Motor neuron (in vitro differentiated cells): ENCODE measurements around the gene UNC13D. TPM values are rescaled to one million over a fixed set of nuclear protein-coding genes. Genes with fewer than 3 reads are reported as not detected.
"Not testable (repeated sequence)": the region's sequence is repeated elsewhere in the genome, so short reads cannot be mapped to it uniquely, and the experiment has no call there.

Experiments used
- ATAC-seq, 8 experiments: fragments of 200-7000 bp; cut with Tn5 transposase; replicated peaks in 6 of 8; 2 replicates each; pipeline ENCODE4 v1.8.0; 2021; ENCODE audit warnings: mild to moderate bottlenecking in 8 of 8, moderate library complexity in 8 of 8
- H3K27ac ChIP-seq, 2 donors: fragments of 250-450 bp; sonication (Bioruptor Pico); 2 replicates each; pipeline ENCODE4 v1.9.0; 2021; ENCODE audit warnings: antibody characterized with exemption in 2 of 2, mild to moderate bottlenecking in 2 of 2, moderate library complexity in 1 of 2
- H3K4me1 ChIP-seq, 2 donors: fragments of 250-450 bp; sonication (Bioruptor Pico); replicated peaks in 1 of 2; 2 replicates each; pipeline ENCODE4 v1.6.1; 2021; ENCODE audit warnings: antibody characterized with exemption in 2 of 2, mild to moderate bottlenecking in 2 of 2, moderate library complexity in 1 of 2
- H3K4me3 ChIP-seq, 5 donors: fragments of 250-450 bp; sonication (Bioruptor Pico); 2 replicates each; pipeline ENCODE4 v1.9.0; 2021; ENCODE audit warnings: antibody characterized with exemption in 5 of 5, mild to moderate bottlenecking in 5 of 5, moderate library complexity in 4 of 5
- WGBS, 10 experiments: fragments of 450-650 bp; shearing (Covaris generic); methylation state at CpG; one replicate each; pipeline ENCODE4 v1.0.0; 2022; 5-methylcytosine and 5-hydroxymethylcytosine counted together
- in situ Hi-C, 9 experiments: fragments of 400-800 bp; cut with MboI; loops; one replicate each; pipeline ENCODE4 v1.15.0; 2021; ENCODE audit warnings: low sequenced_read_pairs in 9 of 9, low pct_unique_long_range_greater_than_20kb in 2 of 9; ENCODE audit not compliant: unreplicated experiment in 9 of 9
- total RNA-seq, 8 experiments: library from RNA; unstranded; fragments of 300-600 nt; gene quantifications; 2 replicates each; pipeline versions ENCODE4 v1.2.3 to v1.2.4, GENCODE V29; 2022

The UNC13D gene
- total RNA-seq, 8 experiments from 2014 or later: 0.87 to 9.1 (median 2.7) TPM

DNA sequence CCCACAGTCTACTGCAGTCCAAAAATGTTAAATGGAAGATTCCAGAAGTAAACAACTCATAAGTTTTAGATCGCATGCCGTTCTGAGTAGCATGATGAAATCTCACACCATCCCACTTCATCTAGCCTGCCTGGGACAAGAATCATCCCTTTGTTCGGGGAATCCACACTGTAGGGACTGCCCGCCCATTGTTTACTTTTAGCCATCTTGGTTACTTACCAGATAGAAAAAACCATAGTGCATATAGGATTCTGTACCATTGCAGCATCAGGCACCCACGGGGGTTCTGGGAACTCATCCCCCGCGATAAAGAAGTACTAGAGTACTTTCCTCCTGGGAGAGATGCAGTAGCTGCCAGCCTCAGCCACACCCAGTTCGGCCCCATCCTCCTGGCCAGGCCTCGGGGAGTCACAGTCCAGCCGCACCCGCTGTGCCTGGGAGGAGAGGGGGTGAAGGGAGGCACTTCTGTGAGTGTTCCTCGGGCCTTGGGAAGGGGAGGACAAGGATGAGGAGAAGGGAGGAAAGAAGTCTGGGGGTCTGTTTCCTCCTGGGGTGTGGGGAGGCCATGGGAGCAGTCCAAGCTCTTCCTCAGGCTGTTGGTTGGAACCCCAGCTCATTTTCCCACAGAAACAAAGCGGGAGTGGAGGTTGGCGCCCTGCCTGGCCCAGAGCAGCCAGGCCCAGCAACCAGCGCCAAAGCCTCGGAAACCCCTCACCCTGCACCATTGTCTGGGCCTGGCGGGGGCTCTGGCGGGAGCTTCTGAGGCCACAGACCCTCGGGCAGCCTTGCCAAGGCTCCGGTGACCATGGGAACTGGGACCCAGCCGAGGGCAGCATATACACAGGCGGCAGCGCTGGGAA lies 25.3 kb upstream of the UNC13D start:
- Histone ChIP-seq H3K4me3 (no peak overlapping the region), H3K4me1 (peaks cover 8 to 20% of the 10 kb centered on the region in 2 donors), H3K27ac (no peak overlapping the region)
- WGBS, 10 experiments: 0 to 92% (median 66%) methylated on average over 2 to 7 of the region's 23 CpGs; no CpG with 5 or more reads in 3 of the 10 experiments
- in situ Hi-C loops: no loop called here
- peak; percentile 5 to 84 (median 30) for ATAC-seq

DNA sequence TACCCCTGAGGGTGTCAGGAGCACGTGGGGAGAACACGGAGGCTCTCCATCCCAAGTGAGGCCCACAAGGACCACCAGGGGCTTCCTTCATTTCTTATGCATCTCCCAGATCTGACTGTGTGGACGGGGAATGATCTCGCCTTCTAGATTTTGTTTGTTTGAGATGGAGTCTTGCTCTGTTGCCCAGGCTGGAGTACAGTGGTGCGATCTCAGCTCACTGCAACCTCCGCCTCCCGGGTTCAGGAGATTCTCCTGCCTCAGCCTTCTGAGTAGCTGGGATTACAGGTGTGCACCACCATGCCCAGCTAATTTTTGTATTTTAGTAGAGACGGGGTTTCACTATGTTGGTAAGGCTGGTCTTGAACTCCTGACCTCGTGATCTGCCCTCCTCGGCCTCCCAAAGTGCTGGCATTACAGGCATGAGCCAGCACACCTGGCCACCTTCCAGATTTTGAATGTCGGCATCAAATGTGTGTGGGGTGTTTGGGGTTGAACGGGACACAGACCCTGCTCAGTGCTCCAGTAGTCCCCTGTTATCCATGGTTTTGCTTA lies 24.6 kb upstream of the UNC13D start:
- WGBS, 10 experiments: 13 to 100% methylated on average over 1 to 3 of the region's 12 CpGs; no CpG with 5 or more reads in 8 of the 10 experiments
- H3K27ac ChIP-seq, in situ Hi-C loops, H3K4me3 ChIP-seq, ATAC-seq: not testable (repeated sequence)
- peaks cover 8 to 20% of the 10 kb centered on the region in 2 donors for H3K4me1 ChIP-seq

DNA sequence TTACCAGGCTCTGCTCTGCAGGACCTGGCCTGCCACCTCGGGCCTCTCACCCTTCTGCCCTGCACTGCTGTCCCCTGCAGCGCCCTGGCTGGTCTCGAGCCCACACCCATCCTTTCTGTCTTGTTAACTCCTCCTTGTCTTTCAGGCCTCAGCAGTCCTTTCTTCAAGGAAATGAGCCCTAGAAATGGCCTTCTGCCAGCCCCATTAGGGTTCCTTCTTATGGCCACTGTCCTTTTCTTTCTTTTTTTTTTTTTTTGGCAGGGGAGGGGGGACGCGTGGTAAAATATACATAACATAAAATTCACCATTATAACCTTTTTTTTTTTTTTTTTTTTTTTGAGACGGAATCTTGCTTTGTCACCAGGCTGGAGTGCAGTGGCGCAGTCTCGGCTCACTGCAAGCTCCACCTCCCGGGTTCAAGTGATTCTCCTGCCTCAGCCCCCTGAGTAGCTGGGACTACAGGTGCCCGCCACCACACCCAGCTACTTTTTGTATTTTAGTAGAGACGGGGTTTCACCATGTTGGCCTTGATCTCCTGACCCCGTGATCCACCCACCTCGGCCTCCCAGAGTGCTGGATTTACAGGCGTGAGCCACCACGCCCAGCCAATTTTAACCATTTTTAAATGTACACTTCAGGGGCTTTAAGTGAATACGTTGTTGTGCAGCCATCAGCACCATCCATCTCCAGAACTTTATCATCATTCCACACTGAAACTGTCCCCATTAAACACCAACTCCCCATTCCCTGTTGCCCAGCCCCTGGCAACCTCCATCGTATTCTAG lies 21.4 kb upstream of the UNC13D start:
- ATAC-seq, H3K27ac ChIP-seq, H3K4me3 ChIP-seq, in situ Hi-C loops: not testable (repeated sequence)
- H3K4me1 ChIP-seq: peaks cover 8 to 13% of the 10 kb centered on the region in 2 donors
- WGBS, 10 experiments: 46 to 100% (median 65%) methylated on average over 3 to 11 of the region's 17 CpGs

DNA sequence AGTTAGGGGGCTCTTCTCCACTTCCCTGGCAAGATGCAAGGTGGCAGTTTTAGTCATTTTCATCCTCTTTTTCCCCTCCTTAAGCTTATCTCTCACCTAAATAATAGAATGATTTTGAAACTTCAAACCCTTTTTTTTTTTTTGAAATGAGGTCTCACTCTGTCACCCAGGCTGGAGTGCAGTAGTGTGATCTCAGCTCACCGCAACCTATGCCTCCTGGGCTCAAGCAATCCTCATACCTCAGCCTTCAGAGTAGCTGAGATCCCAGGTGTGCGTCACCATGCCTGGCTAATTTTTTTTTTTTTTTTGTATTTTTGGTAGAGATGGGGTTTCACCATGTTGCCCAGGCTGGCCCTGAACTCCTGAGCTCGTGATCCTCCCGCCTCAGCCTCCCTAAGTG lies 20.7 kb upstream of the UNC13D start:
- H3K27ac ChIP-seq, H3K4me3 ChIP-seq, ATAC-seq, in situ Hi-C loops: not testable (repeated sequence)
- H3K4me1 ChIP-seq: peaks cover 8 to 13% of the 10 kb centered on the region in 2 donors
- 63 to 100% (median 84%) methylated on average over 1 to 4 of the region's 4 CpGs; no CpG with 5 or more reads in 2 of the 10 experiments for WGBS, 10 experiments

DNA sequence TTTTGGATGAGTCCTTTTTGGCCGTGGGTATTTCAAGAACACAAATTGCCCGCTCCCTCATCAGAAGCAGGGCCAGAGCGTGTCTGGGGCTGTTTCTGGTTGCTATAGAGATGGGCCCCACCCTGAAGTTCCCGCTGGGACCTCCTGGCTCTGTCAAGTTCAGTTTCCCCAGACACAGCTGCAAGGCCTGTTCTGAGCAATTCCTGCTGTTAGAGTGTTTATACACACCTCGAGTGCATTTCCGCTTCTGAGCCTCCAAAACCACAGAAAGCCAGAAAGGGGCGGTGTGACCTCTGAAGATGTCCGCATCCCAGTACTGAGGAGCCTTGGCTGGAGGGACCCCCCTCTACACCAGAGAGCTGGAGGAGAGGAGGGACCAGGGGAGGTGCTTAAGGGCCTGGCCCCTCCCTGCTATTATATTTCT lies 20.3 kb upstream of the UNC13D start:
- 0 to 43% (median 33%) methylated on average over 1 to 7 of the region's 8 CpGs; no CpG with 5 or more reads in 4 of the 10 experiments for WGBS, 10 experiments
- ATAC-seq: peak; percentile 38 to 90 (median 56)
- H3K4me3 ChIP-seq: no peak overlapping the region
- no peak overlapping the region for H3K27ac ChIP-seq
- H3K4me1 ChIP-seq: peaks cover 5 to 11% of the 10 kb centered on the region in 2 donors
- in situ Hi-C loops: no loop called here

DNA sequence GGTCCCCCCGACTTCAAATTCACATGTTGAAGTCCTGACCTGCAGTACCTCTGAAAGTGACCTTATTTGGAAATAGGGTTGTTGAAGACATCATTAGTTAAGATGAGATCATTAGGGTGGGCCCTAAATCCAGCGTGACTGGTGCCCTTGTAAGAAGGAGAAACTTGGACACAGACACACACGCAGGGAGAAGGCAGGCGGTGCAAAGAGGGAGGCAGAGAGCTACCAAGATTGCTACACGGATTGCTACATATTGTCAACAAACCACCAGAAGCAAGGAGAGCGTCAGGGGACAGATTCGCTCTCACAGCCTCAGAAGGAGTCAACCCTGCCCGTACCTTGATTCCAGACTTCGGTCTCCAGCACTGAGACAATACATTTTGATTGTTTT lies 17.7 kb upstream of the UNC13D start:
- 20 to 82% (median 78%) methylated on average over 1 to 6 of the region's 9 CpGs; no CpG with 5 or more reads in 1 of the 10 experiments for WGBS, 10 experiments
- H3K27ac ChIP-seq: no peak overlapping the region
- peaks cover under 1 to 8% of the 10 kb centered on the region in 2 donors for H3K4me1 ChIP-seq
- ATAC-seq: peak in 2 of 8 experiments; percentile 30 to 50
- in situ Hi-C loops: no loop called here
- H3K4me3 ChIP-seq: no peak overlapping the region

DNA sequence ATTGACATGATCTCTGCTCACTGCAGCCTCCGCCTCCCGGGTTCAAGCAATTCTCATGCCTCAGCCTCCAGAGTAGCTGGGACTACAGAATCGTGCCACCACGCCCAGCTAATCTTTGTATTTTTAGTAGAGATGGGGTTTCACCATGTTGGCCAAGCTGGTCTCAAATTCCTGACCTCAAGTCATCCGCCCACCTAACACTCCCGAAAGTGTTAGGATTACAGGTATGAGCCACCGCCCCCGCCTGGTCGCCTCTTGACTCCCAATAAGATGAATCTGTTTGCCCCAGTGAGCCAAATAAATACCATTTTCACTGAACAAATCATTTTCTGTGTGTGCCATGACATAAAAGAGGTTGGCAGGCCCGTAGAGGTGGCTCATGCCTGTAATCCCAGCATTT lies 15.2 kb upstream of the UNC13D start:
- H3K4me3 ChIP-seq, in situ Hi-C loops, H3K27ac ChIP-seq, ATAC-seq, H3K4me1 ChIP-seq: not testable (repeated sequence)
- 50 to 100% (median 84%) methylated on average over 1 to 10 of the region's 10 CpGs for WGBS, 10 experiments

DNA sequence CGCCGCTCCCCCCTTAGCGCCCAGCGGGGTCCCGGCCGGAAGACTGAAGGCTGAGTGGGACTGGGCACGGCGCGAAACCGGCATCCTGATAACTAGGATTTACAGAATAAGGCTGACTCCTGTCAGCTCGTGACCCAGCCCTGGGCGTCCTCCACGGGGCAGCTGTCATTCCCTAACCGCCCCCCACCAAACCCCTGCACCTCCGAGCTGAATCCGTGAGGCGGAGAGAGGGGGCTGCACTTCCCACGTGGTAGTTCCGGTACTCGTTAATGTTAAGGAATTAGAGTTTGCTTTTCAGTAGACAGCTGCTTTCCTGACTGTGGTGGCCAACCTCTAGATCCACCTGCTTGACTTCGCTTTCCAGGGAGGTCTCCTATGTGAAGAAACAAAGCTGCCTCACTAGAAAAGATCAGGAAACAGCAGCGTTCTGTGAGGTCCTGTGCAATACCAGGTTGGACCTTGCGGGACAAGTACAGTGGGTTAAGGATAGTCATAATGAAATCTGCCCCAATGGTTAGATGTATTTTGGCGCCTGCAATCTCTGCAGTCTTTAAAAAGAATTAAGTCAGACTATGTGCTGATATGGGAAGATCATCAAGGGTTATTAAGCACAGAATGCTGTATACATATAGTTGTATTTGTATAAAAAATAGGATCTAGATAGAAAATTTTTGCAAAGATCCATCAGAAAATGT lies 12.0 kb upstream of the UNC13D start:
- Histone ChIP-seq H3K4me1 (peaks cover 9 to 12% of the 10 kb centered on the region in 2 donors), H3K4me3 (peak overlapping the region; percentile 48 to 69 (median 56)), H3K27ac (peak overlapping the region; percentile 69 to 78)
- ATAC-seq: no peak
- in situ Hi-C loops: no loop called here
- WGBS, 10 experiments: 0 to 33% (median 10%) methylated on average over 2 to 6 of the region's 24 CpGs; no CpG with 5 or more reads in 3 of the 10 experiments

DNA sequence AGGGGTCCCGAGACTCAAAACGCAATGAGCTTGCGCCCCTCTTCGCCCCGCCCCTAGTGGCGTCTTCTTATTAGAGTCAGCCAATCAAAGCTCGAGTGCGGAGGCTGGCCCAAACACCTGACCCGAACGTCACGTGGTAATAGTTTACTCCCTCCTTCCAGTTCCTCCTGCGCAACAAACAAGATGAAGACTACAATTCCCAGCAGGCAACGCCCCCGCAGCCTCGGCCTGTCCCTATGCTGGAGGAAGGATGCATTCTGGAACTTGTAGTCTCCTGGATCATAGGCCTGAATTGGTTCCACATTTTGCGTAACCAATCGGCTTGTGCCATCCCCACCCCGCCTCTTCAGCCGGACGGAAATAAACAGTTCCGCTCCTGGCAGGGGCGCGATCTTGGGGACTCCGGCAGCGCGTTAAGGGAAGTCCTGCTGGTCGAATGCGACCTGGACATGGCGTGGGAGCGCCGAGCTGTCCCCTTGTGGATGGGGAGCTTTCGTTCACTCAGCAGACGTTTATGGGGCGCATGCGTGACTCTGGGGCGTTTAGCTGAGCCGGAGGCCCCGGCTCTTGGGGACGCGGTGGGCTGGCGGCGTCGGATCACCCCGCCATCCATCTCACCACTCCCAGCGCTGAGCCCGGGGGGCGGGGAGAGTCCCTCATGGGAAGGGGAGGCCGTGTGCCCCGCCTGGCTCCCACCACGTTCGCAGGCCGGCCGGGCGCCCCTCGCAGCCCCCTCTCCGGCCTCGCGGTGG lies 11.3 kb upstream of the UNC13D start, which contains the start of gene WBP2:
WBP2 (minus strand) TSS at position 26 of the 752 bp plus-strand sequence. CDS start 38 bp downstream, outside the sequence.
- in situ Hi-C loops: no loop called here
- peak within 1 kb of the TSS; percentile 50 to 71 (median 56) for H3K4me3 ChIP-seq
- peak; percentile 87 to 92 (median 90) for ATAC-seq
- H3K4me1 ChIP-seq: peaks cover 9 to 12% of the 10 kb centered on the region in 2 donors
- WGBS, 10 experiments: 0 to 3% (median 0%) methylated on average over 1 to 12 of the region's 58 CpGs; no CpG with 5 or more reads in 5 of the 10 experiments
- peak within 1 kb of the TSS; percentile 69 to 78 for H3K27ac ChIP-seq

DNA sequence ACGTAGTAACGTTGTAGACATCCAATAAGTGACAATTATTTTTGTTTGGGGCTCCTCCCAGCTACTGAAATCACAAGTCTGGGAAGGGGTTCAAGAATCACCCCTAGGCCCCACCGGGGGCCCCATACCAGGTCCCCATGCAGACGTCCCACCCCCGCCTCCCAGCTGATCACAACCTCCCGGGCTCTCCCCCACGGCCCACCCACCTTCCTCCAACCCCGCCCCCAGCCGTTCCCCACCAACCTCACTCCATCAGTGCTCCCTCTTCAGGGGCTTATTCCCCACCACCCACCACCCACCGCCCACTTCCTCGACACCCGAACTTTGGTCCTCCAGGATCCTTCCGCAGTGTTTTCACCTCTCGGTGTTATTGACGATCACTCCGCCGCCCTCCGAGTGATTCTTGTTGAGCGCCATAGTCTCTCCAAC lies 10.7 kb upstream of the UNC13D start:
- in situ Hi-C loops: no loop called here
- WGBS, 10 experiments: 0% methylated on average over 1 to 2 of the region's 19 CpGs; no CpG with 5 or more reads in 7 of the 10 experiments
- Histone ChIP-seq H3K4me3 (peak overlapping the region; percentile 49 to 71 (median 56)), H3K27ac (peak overlapping the region in 1 of 2 donors; percentile 6), H3K4me1 (peaks cover 9 to 12% of the 10 kb centered on the region in 2 donors)
- peak in 7 of 8 experiments; percentile 1 to 8 (median 4) for ATAC-seq

DNA sequence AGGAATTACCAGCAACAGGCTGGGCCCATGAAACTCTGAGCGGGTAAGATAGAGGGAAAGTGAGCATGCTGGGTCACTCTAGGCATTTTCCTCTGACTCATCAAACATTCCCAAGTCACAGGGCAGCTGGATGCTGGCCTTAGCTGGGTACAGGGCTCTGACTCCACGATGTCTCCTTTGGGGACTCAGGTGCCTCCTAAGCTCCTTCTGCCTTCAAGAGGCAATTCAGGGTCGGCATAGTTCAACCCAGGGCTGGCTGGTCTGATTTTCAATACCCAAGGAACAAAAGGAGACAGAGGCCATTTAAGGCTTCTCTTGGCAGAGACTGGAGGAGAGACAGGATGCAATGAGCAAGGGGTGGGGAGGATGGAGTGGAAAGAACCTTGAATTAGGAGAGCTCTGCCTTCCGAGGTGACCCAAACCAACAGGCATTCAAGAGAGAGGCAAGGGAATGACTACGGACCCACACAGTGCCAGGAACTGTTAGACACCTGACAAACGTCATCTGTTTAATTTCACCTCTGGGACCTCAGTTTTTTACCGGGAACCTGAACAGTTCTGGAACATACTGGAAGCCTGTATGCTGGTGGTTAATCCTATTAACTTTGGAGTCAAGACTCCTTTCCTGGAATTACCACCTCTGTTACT lies 10.0 kb upstream of the UNC13D start:
- peak overlapping the region; percentile 49 to 71 (median 56) for H3K4me3 ChIP-seq
- in situ Hi-C loops: no loop called here
- H3K4me1 ChIP-seq: peaks cover 9 to 12% of the 10 kb centered on the region in 2 donors
- H3K27ac ChIP-seq: peak overlapping the region in 1 of 2 donors; percentile 6
- ATAC-seq: no peak
- 6 to 67% (median 36%) methylated on average over 1 to 7 of the region's 7 CpGs; no CpG with 5 or more reads in 2 of the 10 experiments for WGBS, 10 experiments
